ENCODE measurements around the gene DNAI7.
A peak's percentile ranks its signal among the peaks of the same experiment; 100 is the strongest.

Gene DNAI7, protein sequence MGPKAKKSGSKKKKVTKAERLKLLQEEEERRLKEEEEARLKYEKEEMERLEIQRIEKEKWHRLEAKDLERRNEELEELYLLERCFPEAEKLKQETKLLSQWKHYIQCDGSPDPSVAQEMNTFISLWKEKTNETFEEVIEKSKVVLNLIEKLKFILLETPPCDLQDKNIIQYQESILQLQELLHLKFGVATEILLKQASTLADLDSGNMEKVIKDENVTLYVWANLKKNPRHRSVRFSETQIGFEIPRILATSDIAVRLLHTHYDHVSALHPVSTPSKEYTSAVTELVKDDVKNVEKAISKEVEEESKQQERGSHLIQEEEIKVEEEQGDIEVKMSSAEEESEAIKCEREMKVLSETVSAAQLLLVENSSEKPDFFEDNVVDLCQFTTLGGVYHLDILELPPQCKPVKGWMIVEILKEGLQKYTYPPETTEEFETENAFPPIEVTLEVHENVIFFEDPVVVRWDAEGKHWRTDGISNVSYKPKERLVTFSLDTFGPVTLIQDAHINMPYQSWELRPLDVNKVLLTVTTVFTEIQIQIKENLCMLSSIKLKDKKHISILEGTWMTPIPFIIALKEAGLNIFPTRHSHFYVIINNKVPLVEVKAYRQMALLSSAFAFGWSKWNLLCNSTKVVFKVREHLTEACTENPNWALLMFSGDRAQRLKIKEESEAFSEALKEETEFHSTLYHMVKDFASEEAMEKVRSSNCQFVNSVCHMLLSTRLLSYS

GRCh38 chr12:25195056-25195971 is at the start of gene DNAI7, which contains the start of gene ETFRF1:
Gene DNAI7, minus strand, starts transcription at chr12:25195160. Its CDS starts 82 bp downstream, at chr12:25195078.
Gene ETFRF1, plus strand, starts transcription at chr12:25195237. Its CDS starts 8,720 bp downstream, at chr12:25203957.
- DNase-seq: peak; percentile 96

GRCh38 chr12:25243680-25243990 is 48.7 kb upstream of the DNAI7 start:
- no peak for DNase-seq

DNA sequence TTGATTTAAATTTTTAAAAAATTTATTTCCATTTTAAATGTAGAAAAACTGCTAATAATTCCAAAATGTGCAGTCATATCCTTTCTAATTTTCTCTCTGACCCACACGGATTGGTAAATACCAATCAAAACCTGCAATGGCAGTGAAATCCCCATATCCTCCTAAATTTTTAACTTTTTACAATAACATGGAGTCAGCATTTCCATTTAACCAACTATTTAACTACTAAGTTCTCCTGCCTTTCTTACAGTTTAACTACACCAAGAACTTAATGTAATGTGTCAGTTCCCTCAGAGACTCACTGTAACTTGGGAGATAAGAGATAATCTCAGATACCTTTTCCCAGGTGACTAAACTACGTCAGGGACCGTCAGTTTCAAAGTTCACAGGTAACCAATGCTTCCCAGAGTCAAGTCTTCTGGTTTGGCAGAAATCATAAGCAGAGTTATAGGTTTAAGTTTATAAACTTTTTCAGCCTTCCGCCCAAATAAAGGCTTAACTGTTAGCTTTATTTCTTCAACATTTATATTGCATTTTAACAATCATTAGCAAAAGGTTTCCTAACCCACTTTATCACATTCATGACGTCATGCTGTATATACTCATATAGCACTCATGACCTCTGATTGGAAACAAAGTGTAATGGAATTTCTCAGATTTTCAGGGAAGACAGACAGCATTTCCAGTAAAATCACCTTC is 48.2 kb upstream of the DNAI7 start:
- DNase-seq: no peak

DNA sequence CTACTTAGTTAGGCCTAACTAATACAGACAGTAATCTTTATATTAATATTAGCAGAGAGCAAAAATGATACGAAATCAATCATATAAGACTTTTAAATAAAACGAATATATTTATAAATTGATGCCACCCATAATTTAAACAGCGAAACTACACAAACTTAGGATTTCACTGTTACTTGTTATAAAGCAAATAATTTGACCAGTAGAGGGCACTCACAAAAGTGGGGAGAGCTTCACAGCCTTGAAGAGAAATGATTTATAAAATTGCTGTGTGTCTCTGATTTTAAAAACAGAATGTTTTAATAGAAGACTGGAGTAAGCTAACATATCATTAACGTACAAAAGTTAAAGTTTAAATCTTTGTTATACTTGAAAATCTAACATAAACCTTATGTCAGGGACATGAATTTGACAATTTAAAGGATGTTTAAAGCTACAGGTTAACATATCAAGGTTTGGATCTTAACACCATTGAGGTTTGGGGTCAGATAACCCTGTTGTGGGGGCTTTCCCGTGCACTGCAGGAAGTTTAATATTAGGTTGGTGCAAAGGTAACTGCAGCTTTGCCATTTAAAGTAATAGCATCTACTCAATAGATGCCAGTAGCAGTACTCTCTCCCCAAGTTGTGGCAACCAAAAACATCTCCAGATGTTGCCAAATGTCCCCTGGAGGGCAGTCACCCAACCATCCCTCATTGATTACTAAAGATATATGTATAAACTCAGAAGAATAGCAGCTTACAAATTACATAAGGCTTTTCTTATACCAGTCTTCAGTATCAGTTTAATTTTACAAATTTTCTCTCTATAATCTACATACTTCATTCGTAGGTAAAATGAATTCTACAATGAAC is 46.4 kb upstream of the DNAI7 start:
- DNase-seq: peak; percentile 57

GRCh38 chr12:25236626-25237025 is 41.7 kb upstream of the DNAI7 start:
- DNase-seq: no peak

GRCh38 chr12:25236190-25236589 is 41.2 kb upstream of the DNAI7 start:
- DNase-seq: no peak

DNA sequence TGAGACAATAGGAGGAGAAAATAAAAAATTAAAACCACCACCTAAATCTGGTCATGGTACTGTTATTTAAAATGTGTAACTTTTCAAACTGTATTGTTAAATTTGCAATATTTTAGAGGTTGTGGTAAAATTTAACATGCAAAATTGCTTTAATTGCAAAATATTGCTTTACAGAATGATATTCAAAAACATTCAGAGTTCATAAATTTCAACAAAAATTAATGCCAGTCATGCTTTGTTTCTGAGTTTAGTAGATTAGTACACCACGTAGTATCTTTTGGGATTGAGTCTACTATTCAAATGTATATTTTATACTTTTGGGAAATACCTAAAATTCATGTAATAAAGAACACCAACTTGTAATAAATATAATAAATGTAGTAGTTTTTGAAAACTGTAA is 18.4 kb upstream of the DNAI7 start:
- DNase-seq: no peak

DNA sequence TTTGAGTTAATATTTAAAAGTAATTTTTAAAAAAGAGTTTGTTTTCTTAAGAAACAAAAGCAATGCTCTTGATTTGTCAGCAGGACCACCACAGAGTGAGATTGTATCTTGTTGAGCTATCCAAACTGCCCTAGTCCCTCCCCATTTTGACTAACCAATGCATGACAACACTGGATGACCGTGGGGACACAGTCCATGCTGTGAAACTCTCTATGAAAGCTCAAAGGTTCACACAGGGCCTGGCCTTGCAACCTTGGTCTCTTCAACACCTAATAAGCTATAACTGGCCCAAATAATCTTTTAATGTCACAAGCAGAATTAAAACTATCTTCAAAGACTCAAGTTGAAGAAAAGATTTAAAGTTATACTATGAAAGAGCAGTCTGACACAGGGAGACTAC is 13.6 kb upstream of the DNAI7 start:
- no peak for DNase-seq

GRCh38 chr12:25207846-25208245 is 12.9 kb upstream of the DNAI7 start:
- no peak for DNase-seq

GRCh38 chr12:25207411-25207810 is 12.5 kb upstream of the DNAI7 start:
- DNase-seq: no peak

DNA sequence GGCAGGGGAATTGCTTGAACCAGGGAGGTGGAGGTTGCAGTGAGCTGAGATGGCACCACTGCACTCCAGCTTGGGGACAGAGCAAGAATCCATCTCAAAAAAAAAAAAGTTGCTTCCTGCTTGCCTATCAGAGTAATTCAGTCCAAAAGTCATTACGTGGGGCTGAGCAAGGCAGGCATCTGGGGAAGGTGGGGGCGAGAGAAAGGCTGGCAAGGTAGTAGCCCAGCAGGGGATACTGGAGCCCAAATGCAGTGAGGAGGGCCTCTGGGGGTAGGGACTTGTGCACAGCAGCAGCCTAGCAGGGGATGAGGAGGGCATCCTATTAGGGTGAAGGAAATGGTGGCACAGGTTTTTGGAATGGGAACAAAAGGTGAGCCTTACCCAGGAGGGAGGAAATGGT is 7.2 kb upstream of the DNAI7 start:
- DNase-seq: no peak

DNA sequence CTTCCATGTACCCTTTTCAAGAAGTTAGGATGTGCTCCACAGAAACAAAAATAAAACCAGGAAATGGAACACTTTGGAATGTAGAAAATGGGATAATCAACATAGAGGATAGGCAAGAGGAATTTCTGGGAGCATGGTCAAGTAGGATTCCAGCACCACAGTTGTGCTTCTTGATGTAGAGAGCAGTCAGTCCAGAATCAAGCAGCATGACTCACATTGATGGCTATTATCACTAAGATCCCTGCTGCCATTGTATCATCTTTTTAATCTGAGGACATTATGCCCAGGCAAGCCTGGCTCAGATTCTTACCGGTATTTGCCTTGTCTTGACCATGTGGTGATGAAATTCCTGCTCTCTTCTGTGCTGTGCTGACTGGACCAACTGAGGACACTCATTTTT is 5.7 kb upstream of the DNAI7 start:
- DNase-seq: no peak

DNA sequence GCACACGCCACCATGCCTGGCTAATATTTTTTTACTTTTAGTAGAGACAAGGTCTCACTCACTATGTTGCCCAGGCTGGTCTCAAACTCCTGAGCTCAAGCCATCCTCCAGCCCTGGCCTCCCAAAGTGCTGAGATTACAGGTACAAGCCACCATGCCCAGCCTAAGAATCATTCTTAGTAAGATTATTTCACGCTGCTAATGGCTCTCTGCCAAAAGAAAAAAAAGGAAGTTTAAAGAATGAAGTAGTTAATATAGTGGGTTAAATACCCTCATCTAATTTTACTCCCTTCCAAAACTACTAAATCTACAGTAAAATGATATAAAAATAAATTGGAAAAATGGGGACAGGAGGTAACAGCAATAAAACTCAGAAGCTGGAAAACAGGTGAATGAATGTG is 2.6 kb upstream of the DNAI7 start:
- DNase-seq: no peak

DNA sequence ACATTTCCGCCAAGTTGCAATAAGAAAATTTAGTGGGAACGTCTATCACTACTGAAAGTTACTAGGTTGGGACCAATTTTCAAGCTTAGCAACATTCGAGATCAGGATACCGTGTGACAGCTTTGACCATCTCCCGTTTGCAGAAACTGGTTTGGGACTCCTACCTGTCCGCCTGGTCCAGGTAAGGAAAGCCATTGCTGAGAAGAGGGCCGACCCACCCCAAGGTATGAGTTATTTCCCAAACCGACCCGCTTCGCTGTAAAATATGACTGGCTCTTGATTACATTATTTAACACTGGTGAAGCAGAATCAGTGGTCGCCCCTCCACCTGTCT is 271 bp downstream of the DNAI7 start:
- no peak for DNase-seq

DNA sequence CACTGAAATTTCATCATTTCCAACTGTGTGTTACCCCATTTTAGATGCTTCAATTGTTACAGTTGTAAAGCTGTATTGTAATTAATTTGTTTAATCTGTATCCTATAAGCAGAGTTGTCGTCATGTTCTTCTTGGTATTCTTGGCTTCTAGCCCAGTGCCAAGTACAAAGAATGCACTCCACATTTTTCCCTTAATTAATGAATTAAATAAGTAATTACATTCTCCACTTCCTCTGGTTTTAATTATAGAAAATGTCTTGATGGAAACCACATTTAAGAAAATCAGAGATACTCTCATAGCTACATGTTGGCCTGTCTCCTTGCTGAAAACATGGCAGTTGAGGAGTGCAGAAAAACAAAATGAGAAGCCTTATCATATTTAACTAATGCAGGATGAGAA is 746 bp downstream of the DNAI7 start:
- DNase-seq: no peak

DNA sequence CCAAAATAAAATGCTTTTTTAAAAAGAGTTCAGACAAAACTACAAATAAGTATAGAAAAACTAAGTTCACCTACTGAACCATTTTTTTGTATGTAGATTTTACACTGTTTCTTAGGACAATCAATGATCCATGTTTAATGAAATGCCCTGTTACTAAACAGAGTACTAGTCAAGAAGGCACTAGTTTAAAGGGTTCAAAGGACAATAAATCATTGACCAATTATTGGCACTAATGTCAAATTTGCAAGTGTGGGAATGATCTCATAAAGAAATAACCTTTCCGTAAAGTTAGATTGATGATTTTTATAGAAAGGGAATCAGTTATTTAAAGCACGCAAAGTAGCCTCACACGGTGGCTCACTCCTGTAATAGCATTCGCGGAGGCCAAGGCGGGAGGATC is 4.2 kb downstream of the DNAI7 start:
- no peak for DNase-seq

- no peak for DNase-seq
These were observed 5.3 kb downstream of the DNAI7 start for GRCh38 chr12:25189656-25190055.

- no peak for DNase-seq
These were observed 7.2 kb downstream of the DNAI7 start for GRCh38 chr12:25187781-25188180.

DNA sequence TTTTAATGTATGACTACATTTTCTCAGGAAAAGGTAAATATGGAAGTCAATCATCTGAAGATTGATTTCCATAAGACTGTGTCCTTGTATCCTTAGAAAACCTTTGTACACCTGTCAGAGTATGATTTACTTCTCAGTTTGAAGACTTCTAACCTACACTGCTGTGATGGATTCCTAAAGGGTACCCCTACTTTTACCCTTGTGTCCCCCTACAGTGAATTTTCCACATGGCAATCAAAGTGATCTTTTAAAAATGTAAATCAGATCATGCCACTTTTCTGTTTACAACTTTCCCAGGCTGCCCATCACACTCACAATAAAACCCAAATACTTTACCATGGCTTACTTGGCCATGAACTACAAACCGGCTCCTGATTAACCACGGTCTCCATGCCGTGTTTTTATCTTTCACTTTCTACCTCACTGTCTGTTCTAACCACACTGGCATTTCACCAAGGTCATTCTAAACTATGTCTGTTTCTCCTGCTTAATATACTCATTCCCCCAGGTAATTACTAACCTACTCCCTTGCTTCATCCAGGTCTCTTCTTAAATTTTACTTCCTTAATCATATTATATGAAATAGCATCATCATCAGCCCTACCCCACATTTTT is 8.1 kb downstream of the DNAI7 start:
- DNase-seq: peak; percentile 37

DNA sequence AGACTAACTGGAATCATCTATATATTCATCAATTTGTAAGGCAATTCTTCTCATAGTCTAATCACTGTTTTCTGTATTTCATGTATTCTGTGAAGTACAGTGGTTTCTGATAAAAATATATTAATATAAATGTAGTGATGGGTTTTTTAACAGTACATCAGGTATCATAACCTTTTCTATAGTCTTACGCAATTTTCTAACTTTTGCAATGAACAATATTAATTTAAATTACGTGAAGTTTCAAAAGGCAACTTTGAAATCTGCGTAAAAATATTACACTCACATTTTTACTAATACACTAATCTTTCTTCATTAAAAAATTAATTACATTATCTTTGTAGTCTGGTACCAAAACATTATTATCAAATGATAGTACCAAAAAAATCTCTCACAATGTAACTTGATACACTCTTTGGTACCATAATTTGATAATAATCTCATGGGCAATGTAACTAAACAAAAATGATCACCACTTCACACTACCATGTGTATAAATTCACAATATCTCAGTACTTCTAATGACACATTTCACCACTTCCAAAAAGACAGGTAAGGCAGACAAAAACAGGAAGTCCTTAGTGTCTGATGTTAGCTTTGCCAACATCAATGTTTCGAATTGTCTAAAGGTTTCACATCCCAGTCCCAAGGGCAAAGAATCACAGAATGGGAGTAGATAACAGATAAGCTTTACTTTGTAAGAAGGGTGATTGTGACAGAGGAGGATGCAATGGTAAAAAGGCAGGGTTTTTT is 8.7 kb downstream of the DNAI7 start:
- DNase-seq: peak; percentile 53

DNA sequence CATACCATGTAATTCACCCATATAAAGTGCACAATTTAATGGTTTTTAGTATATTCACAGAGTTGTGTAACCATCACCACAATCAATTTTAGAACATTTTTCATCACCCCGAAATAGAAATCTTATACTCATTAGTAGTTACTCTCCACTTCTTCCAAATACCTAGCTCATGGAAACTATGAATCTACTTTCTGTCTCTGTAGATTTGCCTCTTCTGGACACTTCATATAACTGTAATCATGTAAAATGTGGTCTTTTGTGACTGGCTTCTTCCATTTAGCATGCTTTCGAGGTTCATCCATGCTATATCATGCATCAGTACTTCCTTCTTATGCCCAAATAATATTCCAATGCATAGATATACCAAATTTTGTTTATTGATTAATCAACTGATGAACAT is 10.8 kb downstream of the DNAI7 start:
- DNase-seq: no peak
